22Rv1 (cell line): ENCODE data around the gene PPARG.

Source experiments
- H3K27ac ChIP-seq: fragments of 450-650 bp; 2 replicates; pipeline ENCODE4 v1.5.1; 2017
- CTCF ChIP-seq: fragments of 450-650 bp; IDR thresholded peaks from 2 replicates; pipeline ENCODE4 v1.5.1; 2017; ENCODE audit warnings: mild to moderate bottlenecking
- ZFX ChIP-seq: fragments of 450-650 bp; IDR thresholded peaks from 2 replicates; pipeline ENCODE4 v1.6.1; 2017; ENCODE audit warnings: antibody characterized with exemption, borderline replicate concordance

The PPARG gene

GRCh38 chr3:12479919-12480427 is 191.1 kb downstream of the PPARG start:
- H3K27ac ChIP-seq: no peak overlapping the region
- TF ChIP-seq ZFX (no peak), CTCF (peak; percentile 81)

- TF ChIP-seq ZFX: no peak
- TF ChIP-seq CTCF: no peak
- H3K27ac ChIP-seq: peak overlapping the region; percentile 83
Observed at GRCh38 chr3:12483410-12483809, 194.5 kb downstream of the PPARG start.

GRCh38 chr3:12483872-12484197 is 195.0 kb downstream of the PPARG start:
- H3K27ac ChIP-seq: peak overlapping the region; percentile 83
- TF ChIP-seq ZFX: no peak
- TF ChIP-seq CTCF: no peak
